HCT116 (cell line): ENCODE measurements around the gene LRRC66. TPM values are rescaled to one million over a fixed set of nuclear protein-coding genes. Genes with fewer than 3 reads are reported as not detected.
A peak's percentile ranks its signal among the peaks of the same experiment; 100 is the strongest.

ENCODE experiments used
- ATAC-seq: fragments of 200-7000 bp; cut with Tn5 transposase; 2 replicates; pipeline ENCODE4 v1.9.1; 2020; ENCODE audit warnings: mild to moderate bottlenecking, moderate library complexity
- BruUV-seq: library from RNA; stranded (reverse); fragments of 400-500 nt; replicated peaks from 2 replicates; lab custom pipeline; 2021; lab: Mats Ljungman, UMichigan
- CTCF ChIA-PET: fragments of 300-600 bp; sonication (Branson Sonifier 250); formaldehyde crosslinking; loops from one replicate; lab custom pipeline; 2021; ENCODE audit warnings: antibody characterized with exemption; lab: Charles Lee
- POLR2A ChIA-PET: fragments of 300-600, 350-600 bp; sonication (Branson Sonifier 250); formaldehyde crosslinking; loops from one replicate; lab custom pipeline; 2021; ENCODE audit warnings: antibody characterized with exemption; lab: Charles Lee
- RAD21 ChIA-PET, 2 experiments: fragments of 300-600 bp; sonication (Branson Sonifier 250); formaldehyde crosslinking; loops; one replicate each; lab custom pipeline; 2023; ENCODE audit warnings: low total read pairs in 2 of 2; ENCODE audit not compliant: uncharacterized antibody in 2 of 2, unreplicated experiment in 2 of 2, low non-redundant PET in 1 of 2; lab: Charles Lee
- DNase-seq: peaks from one replicate; pipeline ENCODE4 v3.0.0-alpha.2; 2010; ENCODE audit warnings: low read depth, low spot score
- H2AFZ ChIP-seq: fragments of 200-600 bp; shearing (Covaris generic), sonication (generic); 2 replicates; pipeline ENCODE4 v1.6.1; 2017; ENCODE audit warnings: low read depth, mixed run types, mixed read lengths, antibody characterized with exemption, low read length; ENCODE audit not compliant: poor library complexity, severe bottlenecking
- H3K27ac ChIP-seq: 2 replicates; pipeline ENCODE4 v1.5.1; 2012; ENCODE audit warnings: low read depth, low read length
- H3K27me3 ChIP-seq: fragments of 200-600 bp; sonication (generic); 2 replicates; pipeline ENCODE4 v1.6.1; 2016; ENCODE audit warnings: mixed run types, low read length, mixed read lengths; ENCODE audit not compliant: insufficient read depth
- H3K36me3 ChIP-seq, 2 experiments: fragments of 200-500 bp in 1 of 2; fragments of 200-600 bp in 1 of 2; sonication (Bioruptor generic) in 1 of 2; sonication (generic) in 1 of 2; 2 replicates each; pipeline versions ENCODE4 v1.5.1 to v1.6.1; 2014 to 2016; ENCODE audit warnings: low read length in 2 of 2, inconsistent platforms in 1 of 2, mixed read lengths in 1 of 2, mixed run types in 1 of 2; ENCODE audit not compliant: insufficient read depth in 2 of 2, control insufficient read depth in 1 of 2
- H3K4me1 ChIP-seq, 2 experiments: fragments of 200-600 bp in 1 of 2; sonication (generic) in 1 of 2; 2 replicates each; pipeline versions ENCODE4 v1.5.1 to v1.6.1; 2012 to 2017; ENCODE audit warnings: low read length in 2 of 2, inconsistent platforms in 1 of 2, mild to moderate bottlenecking in 1 of 2, mixed read lengths in 1 of 2, mixed run types in 1 of 2, moderate library complexity in 1 of 2; ENCODE audit not compliant: insufficient read depth in 2 of 2, control insufficient read depth in 1 of 2
- H3K4me2 ChIP-seq: fragments of 200-600 bp; sonication (generic); 2 replicates; pipeline ENCODE4 v1.6.1; 2017; ENCODE audit warnings: mixed run types, low read length, mixed read lengths
- H3K4me3 ChIP-seq, 2 experiments: fragments of 200-600 bp in 1 of 2; sonication (generic) in 1 of 2; replicated peaks in 1 of 2; 2 replicates each; pipeline ENCODE4 v1.5.1; 2011 to 2016; ENCODE audit warnings: low read length in 2 of 2, control low read depth in 1 of 2, low read depth in 1 of 2, mild to moderate bottlenecking in 1 of 2, mixed read lengths in 1 of 2, mixed run types in 1 of 2
- H3K79me2 ChIP-seq: fragments of 200-600 bp; sonication (generic); 2 replicates; pipeline ENCODE4 v1.6.1; 2017; ENCODE audit warnings: mild to moderate bottlenecking, mixed run types, low read length, moderate library complexity, mixed read lengths; ENCODE audit not compliant: insufficient read depth
- H3K9ac ChIP-seq: fragments of 200-600 bp; sonication (generic); 2 replicates; pipeline ENCODE4 v1.6.1; 2016; ENCODE audit warnings: low read length, mixed read lengths
- H3K9me2 ChIP-seq: fragments of 200-600 bp; sonication (generic), shearing (Covaris generic); 2 replicates; pipeline ENCODE4 v1.6.1; 2017; ENCODE audit warnings: mixed run types, mild to moderate bottlenecking, moderate library complexity; ENCODE audit not compliant: insufficient read depth
- H3K9me3 ChIP-seq, 2 experiments: fragments of 200-500 bp in 1 of 2; fragments of 200-600 bp in 1 of 2; sonication (Bioruptor generic) in 1 of 2; sonication (generic) in 1 of 2; 2 replicates each; pipeline ENCODE4 v1.6.1; 2014 to 2017; ENCODE audit warnings: low read length in 2 of 2, mixed read lengths in 2 of 2, inconsistent platforms in 1 of 2, low read depth in 1 of 2, mild to moderate bottlenecking in 1 of 2, mixed run types in 1 of 2, moderate library complexity in 1 of 2; ENCODE audit not compliant: control insufficient read depth in 1 of 2, insufficient read depth in 1 of 2
- H4K20me1 ChIP-seq: fragments of 200-600 bp; sonication (generic), shearing (Covaris generic); 2 replicates; pipeline ENCODE4 v1.6.1; 2017; ENCODE audit warnings: mixed run types, mild to moderate bottlenecking, moderate library complexity; ENCODE audit not compliant: insufficient read depth
- ATF3 ChIP-seq: IDR thresholded peaks from 2 replicates; pipeline ENCODE4 v1.6.1; 2012
- POLR2AphosphoS5 ChIP-seq: IDR thresholded peaks from 2 replicates; pipeline ENCODE4 v1.6.1; 2011; ENCODE audit warnings: mild to moderate bottlenecking, low read depth, low read length, moderate library complexity
- SIN3A ChIP-seq: IDR thresholded peaks from 2 replicates; pipeline ENCODE4 v1.6.1; 2012; ENCODE audit warnings: low read depth
- YY1 ChIP-seq: IDR thresholded peaks from 2 replicates; pipeline ENCODE4 v1.6.1; 2011; ENCODE audit warnings: low read length, low read depth, moderate library complexity, mild to moderate bottlenecking; ENCODE audit not compliant: insufficient replicate concordance; ENCODE audit errors: extremely low read depth
- ZFX ChIP-seq: fragments of 450-650 bp; IDR thresholded peaks from 2 replicates; pipeline ENCODE4 v1.6.1; 2017
- intact Hi-C: fragments of 100-400 bp; cut with micrococcal nuclease; formaldehyde crosslinking; loops from 2 replicates; pipeline ENCODE4 v1.10.0; 2022
- total RNA-seq: library from RNA; stranded (reverse); gene quantifications from one replicate; pipeline ENCODE4 v1.2.1, GENCODE V29; 2021; ENCODE audit not compliant: unreplicated experiment
- TF ChIP-seq, protein P1 (sequence below), 3 experiments: fragments of 200-600 bp in 1 of 3; sonication (generic) in 1 of 3; IDR thresholded peaks in 2 of 3; conservative IDR thresholded peaks in 1 of 3; 2 replicates each; pipeline ENCODE4 v1.5.1; 2012 to 2017; ENCODE audit warnings: low read depth in 2 of 3, low read length in 2 of 3, antibody characterized with exemption in 1 of 3, borderline replicate concordance in 1 of 3, control low read depth in 1 of 3, mild to moderate bottlenecking in 1 of 3, mixed read lengths in 1 of 3, mixed run types in 1 of 3, moderate library complexity in 1 of 3; ENCODE audit not compliant: insufficient read depth in 1 of 3
- TF ChIP-seq, protein P2 (sequence below): IDR thresholded peaks from 2 replicates; pipeline ENCODE4 v1.6.1; 2012

LRRC66 gene
- total RNA-seq, 1 experiment from 2014 or later, result 0.12 TPM

- peaks cover 21% of the 10 kb centered on the region; the same call in 1 of the 2 replicates for H3K27me3 ChIP-seq
- no peaks in the 10 kb centered on the region for H3K9me3 ChIP-seq
- TF ChIP-seq, protein P1, sequence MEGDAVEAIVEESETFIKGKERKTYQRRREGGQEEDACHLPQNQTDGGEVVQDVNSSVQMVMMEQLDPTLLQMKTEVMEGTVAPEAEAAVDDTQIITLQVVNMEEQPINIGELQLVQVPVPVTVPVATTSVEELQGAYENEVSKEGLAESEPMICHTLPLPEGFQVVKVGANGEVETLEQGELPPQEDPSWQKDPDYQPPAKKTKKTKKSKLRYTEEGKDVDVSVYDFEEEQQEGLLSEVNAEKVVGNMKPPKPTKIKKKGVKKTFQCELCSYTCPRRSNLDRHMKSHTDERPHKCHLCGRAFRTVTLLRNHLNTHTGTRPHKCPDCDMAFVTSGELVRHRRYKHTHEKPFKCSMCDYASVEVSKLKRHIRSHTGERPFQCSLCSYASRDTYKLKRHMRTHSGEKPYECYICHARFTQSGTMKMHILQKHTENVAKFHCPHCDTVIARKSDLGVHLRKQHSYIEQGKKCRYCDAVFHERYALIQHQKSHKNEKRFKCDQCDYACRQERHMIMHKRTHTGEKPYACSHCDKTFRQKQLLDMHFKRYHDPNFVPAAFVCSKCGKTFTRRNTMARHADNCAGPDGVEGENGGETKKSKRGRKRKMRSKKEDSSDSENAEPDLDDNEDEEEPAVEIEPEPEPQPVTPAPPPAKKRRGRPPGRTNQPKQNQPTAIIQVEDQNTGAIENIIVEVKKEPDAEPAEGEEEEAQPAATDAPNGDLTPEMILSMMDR (IDR thresholded peaks at IDR 0.05 in 2 of 3, conservative IDR thresholded peaks at IDR 0.05 in 1 of 3; ENCODE audit: borderline replicate concordance in 1 of 3, insufficient read depth in 1 of 3, low read depth in 2 of 3, low read length in 2 of 3), result no peak
- TF ChIP-seq, all 23 proteins: peak for 0
- no peaks in the 10 kb centered on the region for H3K9me2 ChIP-seq
- no peak overlapping the region for H2AFZ ChIP-seq
- DNase-seq (no peak), ATAC-seq (no peak)
- H3K36me3 ChIP-seq, result no peaks in the 10 kb centered on the region
- H3K27ac ChIP-seq, result no peak overlapping the region
- intact Hi-C loops, result loop anchor here (10.0 kb wide), 1 partner anchor 50 kb away; no protein-coding TSS in a partner anchor
- ChIA-PET RAD21 (no interaction called here), CTCF (no interaction called here), POLR2A (no interaction called here)
- no peak overlapping the region for H3K9ac ChIP-seq
- BruUV-seq, result no TSS peak
- no peak overlapping the region for H3K4me2 ChIP-seq
- H3K4me3 ChIP-seq, result no peak overlapping the region
- no peaks in the 10 kb centered on the region for H3K4me1 ChIP-seq
- H4K20me1 ChIP-seq, result no peaks in the 10 kb centered on the region
- no peaks in the 10 kb centered on the region for H3K79me2 ChIP-seq
These were observed 24.9 kb upstream of the LRRC66 start for GRCh38 chr4:52045028-52045427.

GRCh38 chr4:52038103-52038912, 18.1 kb upstream of the LRRC66 start, which contains the start of gene SGCB:
TSS of gene SGCB (minus strand) at chr4:52038299. CDS start at chr4:52038259, 40 bp downstream.
- peak within 1 kb of the TSS; percentile 84 for H3K4me2 ChIP-seq
- H3K9ac ChIP-seq, result peak within 1 kb of the TSS; percentile 57
- ChIA-PET POLR2A (no interaction called here), RAD21 (no interaction called here), CTCF (interaction anchor here (1.0 kb wide), 1 partner anchor 206 kb away, joined by 3 read pairs; no protein-coding TSS in a partner anchor)
- H3K27ac ChIP-seq, result no peak within 1 kb of the TSS
- DNase-seq (no peak), ATAC-seq (peak; percentile 94)
- H3K27me3 ChIP-seq, result peaks cover 23% of the 10 kb centered on the region; the same call in 1 of the 2 replicates
- intact Hi-C loops, result no loop called here
- peaks cover 6 to 12% of the 10 kb centered on the region in 2 experiments; a peak in 2 of 4 replicates for H3K4me1 ChIP-seq
- TF ChIP-seq ZFX, result peak; percentile 58
- no peak for TF ChIP-seq ATF3
- TF ChIP-seq SIN3A, result no peak
- TF ChIP-seq, protein P2, sequence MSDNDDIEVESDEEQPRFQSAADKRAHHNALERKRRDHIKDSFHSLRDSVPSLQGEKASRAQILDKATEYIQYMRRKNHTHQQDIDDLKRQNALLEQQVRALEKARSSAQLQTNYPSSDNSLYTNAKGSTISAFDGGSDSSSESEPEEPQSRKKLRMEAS, result no peak
- TF ChIP-seq YY1, result peak; percentile 88
- peak; percentile 78 for TF ChIP-seq POLR2AphosphoS5
- no peaks in the 10 kb centered on the region for H3K9me3 ChIP-seq
- H3K36me3 ChIP-seq, result no peaks in the 10 kb centered on the region; a peak in 1 of 4 replicates
- no peaks in the 10 kb centered on the region; the same call in 1 of the 2 replicates for H3K79me2 ChIP-seq
- H3K4me3 ChIP-seq, result peak within 1 kb of the TSS; percentile 69 to 74
- no TSS peak for BruUV-seq
- no peaks in the 10 kb centered on the region for H4K20me1 ChIP-seq
- H3K9me2 ChIP-seq, result no peaks in the 10 kb centered on the region
- peak within 1 kb of the TSS; percentile 71 for H2AFZ ChIP-seq
